HepG2 (cell line): ENCODE measurements around the gene PDPR. TPM values are rescaled to one million over a fixed set of nuclear protein-coding genes. Genes with fewer than 3 reads are reported as not detected.
"Not testable (repeated sequence)": the region's sequence is repeated elsewhere in the genome, so short reads cannot be mapped to it uniquely, and the experiment has no call there.

Source experiments
- ATAC-seq: fragments of 200-7000 bp; cut with Tn5 transposase; 3 replicates; pipeline ENCODE4 v1.9.1; 2020; ENCODE audit warnings: mild to moderate bottlenecking, moderate library complexity
- BruUV-seq: library from RNA; stranded (reverse); fragments of 400-500 nt; replicated peaks from 2 replicates; lab custom pipeline; 2021; lab: Mats Ljungman, UMichigan
- CTCF ChIA-PET: fragments of 300-600 bp; formaldehyde crosslinking; extraction: SDS; loops from one replicate; lab custom pipeline; 2021; ENCODE audit warnings: low total read pairs, inconsistent platforms, low intra/inter-chr PET ratio; lab: Yijun Ruan, JAX
- POLR2A ChIA-PET: fragments of 350-600 bp; sonication (Branson Sonifier 250); formaldehyde crosslinking; loops from one replicate; lab custom pipeline; 2020; ENCODE audit warnings: antibody characterized with exemption, inconsistent platforms; lab: Yijun Ruan, JAX
- DNase-seq: peaks from one replicate; pipeline ENCODE4 v3.0.0-alpha.2; 2015; ENCODE audit warnings: low spot score
- FAIRE-seq: peaks from 3 replicates; lab custom pipeline; 2011; peaks lifted over from hg19 to GRCh38; lab: Jason Lieb, UNC
- H2AFZ ChIP-seq: one replicate; pipeline ENCODE4 v1.6.1; 2011; ENCODE audit warnings: low read length, inconsistent platforms
- H3K27ac ChIP-seq: fragments of 300-600 bp; 3 replicates; pipeline ENCODE4 v1.8.0; 2011; ENCODE audit warnings: mixed run types, mild to moderate bottlenecking, mixed read lengths, low read length, inconsistent platforms; ENCODE audit not compliant: insufficient read depth; ENCODE audit errors: extremely low read length
- H3K27me3 ChIP-seq, 2 experiments: fragments of 200-600 bp in 1 of 2; 2 replicates in 1 of 2; 3 replicates in 1 of 2; pipeline versions ENCODE4 v1.6.0 to v1.8.0; 2011; ENCODE audit warnings: low read length in 2 of 2, mild to moderate bottlenecking in 2 of 2, moderate library complexity in 2 of 2, inconsistent platforms in 1 of 2; ENCODE audit not compliant: insufficient read depth in 2 of 2, control insufficient read depth in 1 of 2
- H3K36me3 ChIP-seq, 2 experiments: fragments of 200-600 bp in 1 of 2; replicated peaks in 1 of 2; 2 replicates in 1 of 2; 3 replicates in 1 of 2; pipeline versions ENCODE4 v1.5.1 to v1.8.0; 2011; ENCODE audit warnings: low read length in 2 of 2, inconsistent platforms in 1 of 2; ENCODE audit not compliant: insufficient read depth in 2 of 2, control insufficient read depth in 1 of 2
- H3K4me1 ChIP-seq: 2 replicates; pipeline ENCODE4 v1.5.1; 2012; ENCODE audit warnings: low read length, inconsistent platforms; ENCODE audit not compliant: insufficient read depth
- H3K4me2 ChIP-seq: 2 replicates; pipeline ENCODE4 v1.6.0; 2011; ENCODE audit warnings: low read depth, low read length, inconsistent platforms
- H3K4me3 ChIP-seq, 3 experiments: fragments of 200-600 bp in 1 of 3; sonication (generic), shearing (Covaris generic) in 1 of 3; replicated peaks in 1 of 3; 2 replicates each; pipeline ENCODE4 v1.5.1; 2011 to 2016; ENCODE audit warnings: low read length in 3 of 3, inconsistent platforms in 2 of 3, low read depth in 2 of 3, mild to moderate bottlenecking in 2 of 3, control low read depth in 1 of 3, mixed read lengths in 1 of 3; ENCODE audit not compliant: insufficient read depth in 1 of 3
- H3K79me2 ChIP-seq: one replicate; pipeline ENCODE4 v1.6.1; 2011; ENCODE audit warnings: low read length, inconsistent platforms; ENCODE audit not compliant: insufficient read depth
- H3K9ac ChIP-seq: 2 replicates; pipeline ENCODE4 v1.6.0; 2011; ENCODE audit warnings: mild to moderate bottlenecking, low read depth, low read length, inconsistent platforms; ENCODE audit not compliant: insufficient read depth
- H3K9me3 ChIP-seq: 2 replicates; pipeline ENCODE4 v1.5.1; 2012; ENCODE audit warnings: mild to moderate bottlenecking, low read length
- H4K20me1 ChIP-seq: 2 replicates; pipeline ENCODE4 v1.6.0; 2011; ENCODE audit warnings: inconsistent platforms, mild to moderate bottlenecking, low read length, moderate library complexity; ENCODE audit not compliant: insufficient read depth
- ZNF263 ChIP-seq: sonication (generic); formaldehyde crosslinking; IDR thresholded peaks from 2 replicates; pipeline ENCODE4 v1.4.0; 2020; ENCODE audit warnings: missing genetic modification reagents
- WGBS: methylation state at CpG from one replicate; pipeline ENCODE4 v1.1.6; 2017; ENCODE audit warnings: low lambda C conversion rate; 5-methylcytosine and 5-hydroxymethylcytosine counted together
- in situ Hi-C: cut with HindIII; loops from 2 replicates; pipeline ENCODE4 v1.10.0; 2017; ENCODE audit warnings: low pct_unique_long_range_greater_than_20kb; ENCODE audit not compliant: extremely low pct_ligation_motif_present
- intact Hi-C: fragments of 100-400 bp; cut with micrococcal nuclease; formaldehyde crosslinking; loops from one replicate; pipeline ENCODE4 v1.10.0; 2022; ENCODE audit not compliant: unreplicated experiment
- polyA plus RNA-seq, 8 experiments: library from polyadenylated mRNA; depleted of rRNA in 3 of 8; stranded (reverse) in 7 of 8; unstranded in 1 of 8; fragments of >200 nt; fragmentation: Illumina TruSeq in 4 of 8; extraction: Trizol in 4 of 8; gene quantifications; 2 replicates each; pipeline versions ENCODE4 v1.2.1 to v1.2.3, GENCODE V29; 2011 to 2016; ENCODE audit warnings: low read depth in 4 of 8, missing spikeins in 1 of 8, mixed read lengths in 1 of 8; ENCODE audit not compliant: insufficient read depth in 1 of 8
- total RNA-seq, 5 experiments: library from RNA; depleted of rRNA; stranded (reverse); fragments of >200 nt; fragmentation: Illumina TruSeq; extraction: Trizol; gene quantifications; 2 replicates each; pipeline ENCODE4 v1.2.3, GENCODE V29; 2016; ENCODE audit warnings: low read depth in 1 of 5

Gene PDPR
- total and polyA plus RNA-seq, 2 of the 13 experiments (the other 11 are each of a cell fraction or from before 2014, with no cell fraction given): 19.5 to 29.9 TPM

- FAIRE-seq, POLR2A ChIA-PET, H3K27ac ChIP-seq, H4K20me1 ChIP-seq, DNase-seq, H3K9ac ChIP-seq, CTCF ChIA-PET, H3K36me3 ChIP-seq, H3K79me2 ChIP-seq, H3K4me3 ChIP-seq, H3K9me3 ChIP-seq, H3K27me3 ChIP-seq, intact Hi-C loops, H2AFZ ChIP-seq, BruUV-seq, in situ Hi-C loops: not testable (repeated sequence)
- ATAC-seq: peak; percentile 54
- H3K4me1 ChIP-seq: peaks cover 20% of the 10 kb centered on the region
- WGBS: 35% methylated on average over 6 of the region's 12 CpGs
- peak overlapping the region; percentile 36; the same call in 1 of the 2 replicates for H3K4me2 ChIP-seq
- TF ChIP-seq ZNF263 (CRISPR knock-in tag): peak; percentile 31; the same call in 1 of the 2 replicates
These were observed 82.7 kb downstream of the PDPR start for GRCh38 chr16:70196683-70197300.

- H3K9ac ChIP-seq, H3K4me3 ChIP-seq, CTCF ChIA-PET, H2AFZ ChIP-seq, H3K36me3 ChIP-seq, DNase-seq, POLR2A ChIA-PET, H3K79me2 ChIP-seq, H3K27ac ChIP-seq, H3K9me3 ChIP-seq, in situ Hi-C loops, H4K20me1 ChIP-seq, H3K4me2 ChIP-seq, BruUV-seq, H3K27me3 ChIP-seq, FAIRE-seq, intact Hi-C loops: not testable (repeated sequence)
- 66% methylated on average over 5 of the region's 7 CpGs for WGBS
- peaks cover 20% of the 10 kb centered on the region for H3K4me1 ChIP-seq
- peak; percentile 33 for ATAC-seq
These were observed 83.5 kb downstream of the PDPR start for GRCh38 chr16:70197611-70198010.
